C4-2B (cell line): ENCODE results near the gene SLC29A3.

ENCODE experiments used
- CTCF ChIP-seq: fragments of 450-650 bp; conservative IDR thresholded peaks from 2 replicates; pipeline ENCODE4 v1.5.1; 2017; ENCODE audit warnings: mild to moderate bottlenecking
- ZFX ChIP-seq: fragments of 450-650 bp; IDR thresholded peaks from 2 replicates; pipeline ENCODE4 v1.6.1; 2017

- TF ChIP-seq CTCF (no peak), ZFX (no peak)
These were observed 41.0 kb upstream of the SLC29A3 start for GRCh38 chr10:71277914-71278665.
